GM12892 (cell line): ENCODE measurements around the gene RMND1.

Experiments
- POLR2A ChIP-seq: IDR thresholded peaks from 2 replicates; pipeline ENCODE4 v1.6.1; 2011; ENCODE audit warnings: low read depth, low read length, control low read depth
- POLR2AphosphoS5 ChIP-seq: IDR thresholded peaks from 2 replicates; pipeline ENCODE4 v1.6.1; 2011; ENCODE audit warnings: low read depth, low read length, control low read depth
- TAF1 ChIP-seq: IDR thresholded peaks from 2 replicates; pipeline ENCODE4 v1.6.1; 2011; ENCODE audit warnings: low read depth, mild to moderate bottlenecking, control low read depth, low read length, borderline replicate concordance

DNA sequence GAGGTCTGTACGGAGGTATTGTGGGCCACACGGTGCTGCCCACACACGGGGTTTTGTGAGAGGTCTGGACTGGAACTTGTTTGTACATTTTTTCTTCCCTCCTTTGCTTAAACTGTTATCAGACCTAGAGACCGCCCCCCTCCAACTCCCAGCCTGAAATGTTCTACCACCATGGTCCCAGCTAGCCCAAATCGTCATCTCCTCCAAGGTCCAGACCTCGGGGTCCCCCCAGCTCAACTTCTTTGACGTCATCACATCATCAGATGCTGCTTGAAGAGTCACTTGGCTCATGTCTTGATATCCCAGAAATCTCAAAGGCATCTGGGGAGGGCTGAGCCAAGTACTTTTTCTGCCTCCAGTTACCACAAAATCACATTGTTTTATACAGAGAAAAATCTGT is 39.1 kb upstream of the RMND1 start:
- TF ChIP-seq TAF1 (no peak), POLR2AphosphoS5 (no peak), POLR2A (no peak)
